ENCODE results near the gene VAC14. TPM values are rescaled to one million over a fixed set of nuclear protein-coding genes. Genes with fewer than 3 reads are reported as not detected.
A peak's percentile ranks its signal among the peaks of the same experiment; 100 is the strongest.

VAC14 gene
- total and polyA plus RNA-seq, 5 experiments from 2014 or later: 27.2 to 50.7 (median 41.4) TPM

GRCh38 chr16:70781800-70782199, 19.2 kb downstream of the VAC14 start:
- DNase-seq (no peak), ATAC-seq (no peak)
- H3K4me1 Mint-ChIP-seq: peaks cover 0 to under 1% (median 0%) of the 10 kb centered on the region in 4 donors
- H3K4me3 Mint-ChIP-seq: no peak overlapping the region
- peak overlapping the region in 1 of 10 donors; percentile 53 for H3K27ac Mint-ChIP-seq
- H3K36me3 Mint-ChIP-seq: peaks cover 0 to 94% (median 38%) of the 10 kb centered on the region in 3 donors
- no peaks in the 10 kb centered on the region for H3K27me3 Mint-ChIP-seq
- POLR2A ChIA-PET: no interaction called here
- no peaks in the 10 kb centered on the region for H3K9me3 Mint-ChIP-seq

GRCh38 chr16:70780546-70780945, 20.4 kb downstream of the VAC14 start:
- Mint-ChIP-seq H3K27ac (peak overlapping the region in 1 of 10 donors; percentile 72), H3K4me1 (no peaks in the 10 kb centered on the region), H3K27me3 (no peaks in the 10 kb centered on the region), H3K4me3 (no peak overlapping the region), H3K9me3 (no peaks in the 10 kb centered on the region), H3K36me3 (peaks cover 0 to 85% (median 38%) of the 10 kb centered on the region in 3 donors)
- ATAC-seq (no peak), DNase-seq (no peak)
- POLR2A ChIA-PET: no interaction called here

- no peaks in the 10 kb centered on the region for H3K27me3 Mint-ChIP-seq
- DNase-seq (no peak), ATAC-seq (no peak)
- H3K27ac Mint-ChIP-seq: no peak overlapping the region
- no peak overlapping the region for H3K4me3 Mint-ChIP-seq
- H3K9me3 Mint-ChIP-seq: no peaks in the 10 kb centered on the region
- peaks cover 0 to 84% (median 38%) of the 10 kb centered on the region in 3 donors for H3K36me3 Mint-ChIP-seq
- H3K4me1 Mint-ChIP-seq: no peaks in the 10 kb centered on the region
- POLR2A ChIA-PET: interaction anchor here (0.7 kb wide), 1 partner anchor 398 kb away, joined by 3 read pairs; no protein-coding TSS in a partner anchor
These were observed 21.6 kb downstream of the VAC14 start for GRCh38 chr16:70779361-70779760.

GRCh38 chr16:70778901-70779309, 22.1 kb downstream of the VAC14 start:
- Mint-ChIP-seq H3K27me3 (no peaks in the 10 kb centered on the region), H3K9me3 (no peaks in the 10 kb centered on the region), H3K4me1 (no peaks in the 10 kb centered on the region), H3K4me3 (no peak overlapping the region), H3K36me3 (peaks cover 0 to 84% (median 38%) of the 10 kb centered on the region in 3 donors), H3K27ac (no peak overlapping the region)
- DNase-seq (no peak), ATAC-seq (no peak)
- POLR2A ChIA-PET: interaction anchor here (0.7 kb wide), 1 partner anchor 398 kb away, joined by 3 read pairs; no protein-coding TSS in a partner anchor

- ATAC-seq: no peak
- no peaks in the 10 kb centered on the region for H3K4me1 Mint-ChIP-seq
- H3K27me3 Mint-ChIP-seq: no peaks in the 10 kb centered on the region
- H3K36me3 Mint-ChIP-seq: peaks cover 0 to 82% (median 35%) of the 10 kb centered on the region in 3 donors
- POLR2A ChIA-PET: no interaction called here
- H3K4me3 Mint-ChIP-seq: no peak overlapping the region
- H3K27ac Mint-ChIP-seq: peak overlapping the region in 2 of 10 donors; percentile 10 to 49
- no peaks in the 10 kb centered on the region for H3K9me3 Mint-ChIP-seq
- no peak for DNase-seq
These were observed 23.0 kb downstream of the VAC14 start for GRCh38 chr16:70777973-70778406.

DNA sequence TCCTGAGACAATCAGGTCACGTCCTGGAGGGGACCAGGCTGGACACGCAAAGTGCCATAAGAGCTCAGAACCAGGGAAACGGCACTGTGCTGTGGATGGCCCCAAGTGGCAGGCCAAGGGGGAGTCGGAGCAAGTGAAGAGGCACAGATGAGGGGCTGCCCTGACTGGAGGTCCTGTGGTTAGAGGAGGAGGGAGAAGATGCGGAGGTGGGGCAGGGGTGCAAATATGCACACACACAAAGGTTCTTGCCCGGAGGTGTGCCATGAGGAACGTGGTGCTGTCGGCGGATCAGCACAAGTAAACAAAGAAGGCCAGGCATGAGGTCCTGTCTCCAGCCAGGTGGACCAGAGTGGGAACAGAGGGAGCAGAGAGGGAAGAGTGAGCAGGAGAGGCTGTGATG, 23.5 kb downstream of the VAC14 start:
- DNase-seq (no peak), ATAC-seq (no peak)
- H3K4me1 Mint-ChIP-seq: no peaks in the 10 kb centered on the region
- no peak overlapping the region for H3K4me3 Mint-ChIP-seq
- H3K9me3 Mint-ChIP-seq: no peaks in the 10 kb centered on the region
- H3K36me3 Mint-ChIP-seq: peaks cover 0 to 81% (median 33%) of the 10 kb centered on the region in 3 donors
- peak overlapping the region in 2 of 10 donors; percentile 12 to 49 for H3K27ac Mint-ChIP-seq
- no peaks in the 10 kb centered on the region for H3K27me3 Mint-ChIP-seq
- POLR2A ChIA-PET: no interaction called here

DNA sequence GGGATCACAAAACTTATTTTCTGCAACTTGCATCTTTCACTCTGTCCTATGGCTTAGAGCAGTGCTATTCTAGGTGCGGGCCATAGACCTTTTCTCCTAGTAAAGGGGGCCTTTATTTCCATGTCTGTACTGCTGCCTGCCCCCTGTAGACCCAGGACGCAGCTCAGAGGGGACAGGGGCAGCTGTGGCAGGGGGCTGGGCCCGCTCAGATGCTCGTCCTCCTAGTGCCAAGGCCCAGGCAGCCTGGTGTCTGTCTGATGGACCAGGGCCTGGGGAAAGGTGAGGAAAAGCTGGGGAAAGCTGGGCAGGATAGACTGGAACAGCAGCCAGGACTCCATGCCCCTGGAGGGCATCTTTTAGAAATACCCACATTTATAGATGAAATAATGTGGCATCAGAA, 25.6 kb downstream of the VAC14 start:
- no peak overlapping the region for H3K4me3 Mint-ChIP-seq
- H3K27ac Mint-ChIP-seq: peak overlapping the region in 2 of 10 donors; percentile 8 to 10
- ATAC-seq (no peak), DNase-seq (no peak)
- POLR2A ChIA-PET: interaction anchor here (0.6 kb wide), 1 partner anchor 110 kb away, joined by 3 read pairs; no protein-coding TSS in a partner anchor
- peaks cover 0 to 6% (median 0%) of the 10 kb centered on the region in 4 donors for H3K4me1 Mint-ChIP-seq
- no peaks in the 10 kb centered on the region for H3K9me3 Mint-ChIP-seq
- no peaks in the 10 kb centered on the region for H3K27me3 Mint-ChIP-seq
- H3K36me3 Mint-ChIP-seq: peaks cover 0 to 70% (median 18%) of the 10 kb centered on the region in 3 donors

DNA sequence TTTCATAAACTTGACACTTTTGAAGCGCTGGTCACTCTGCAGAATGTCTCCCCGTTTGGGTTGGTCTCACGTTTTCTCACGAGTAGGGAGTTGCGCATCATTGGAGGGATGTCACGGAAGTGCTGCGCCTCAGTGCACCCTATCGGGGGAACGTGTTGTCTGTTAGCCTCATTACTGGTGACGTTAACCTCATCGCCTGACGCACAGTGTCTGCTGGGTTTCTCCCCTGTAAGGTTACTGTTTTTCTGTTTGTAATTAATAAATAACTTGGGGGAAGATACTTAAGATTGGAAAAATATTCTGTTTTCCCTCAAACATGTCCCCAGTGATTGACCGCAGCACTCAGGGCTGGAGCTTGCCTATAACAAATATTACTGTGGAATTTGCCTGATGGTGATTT, 26.7 kb downstream of the VAC14 start:
- ATAC-seq: no peak
- DNase-seq: no peak
- Mint-ChIP-seq H3K27me3 (no peaks in the 10 kb centered on the region), H3K36me3 (peaks cover 0 to 69% (median 15%) of the 10 kb centered on the region in 3 donors), H3K4me1 (peaks cover 0 to 6% (median 0%) of the 10 kb centered on the region in 4 donors), H3K4me3 (no peak overlapping the region), H3K27ac (peak overlapping the region in 2 of 10 donors; percentile 25 to 40), H3K9me3 (no peaks in the 10 kb centered on the region)
- POLR2A ChIA-PET: no interaction called here

DNA sequence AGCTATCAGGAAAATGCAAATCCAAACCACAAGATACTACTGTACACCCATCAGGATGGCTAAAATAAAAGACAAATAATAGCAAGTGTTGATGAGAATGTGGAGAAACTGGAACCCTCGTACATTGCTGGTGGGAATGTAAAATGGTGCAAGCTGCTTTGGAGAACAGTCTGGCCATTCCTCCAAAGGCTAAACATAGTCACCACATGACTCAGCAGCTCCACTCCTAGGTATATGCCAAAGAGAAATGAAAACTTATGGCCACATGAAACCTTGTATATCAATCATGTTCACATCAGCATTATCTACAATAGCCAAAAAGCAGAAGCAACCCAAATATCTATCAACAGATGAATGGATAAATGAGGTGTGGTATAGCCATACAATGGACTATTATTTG, 28.5 kb downstream of the VAC14 start:
- ATAC-seq (no peak), DNase-seq (no peak)
- Mint-ChIP-seq H3K36me3 (peaks cover 0 to 64% (median 9%) of the 10 kb centered on the region in 3 donors), H3K4me3 (no peak overlapping the region), H3K4me1 (peaks cover 0 to 6% (median 0%) of the 10 kb centered on the region in 4 donors), H3K27me3 (no peaks in the 10 kb centered on the region), H3K27ac (no peak overlapping the region), H3K9me3 (no peaks in the 10 kb centered on the region)
- POLR2A ChIA-PET: no interaction called here

- peaks cover 0 to 6% (median 0%) of the 10 kb centered on the region in 4 donors for H3K4me1 Mint-ChIP-seq
- no peaks in the 10 kb centered on the region for H3K9me3 Mint-ChIP-seq
- DNase-seq (peak; percentile 41 to 76 (median 62)), ATAC-seq (peak; percentile 80 to 91)
- H3K27ac Mint-ChIP-seq: peak overlapping the region in 6 of 10 donors; percentile 43 to 65 (median 54)
- no peaks in the 10 kb centered on the region for H3K27me3 Mint-ChIP-seq
- POLR2A ChIA-PET: interaction anchor here (0.5 to 3.4 kb wide), 9 partner anchors 24 to 253 kb away, joined by 3 to 24 read pairs (median 3); partner anchors contain the start of gene VAC14
- H3K36me3 Mint-ChIP-seq: peaks cover 0 to 64% (median 5%) of the 10 kb centered on the region in 3 donors
- H3K4me3 Mint-ChIP-seq: no peak overlapping the region
These were observed 30.1 kb downstream of the VAC14 start for GRCh38 chr16:70770626-70771552.

- POLR2A ChIA-PET: interaction anchor here (0.6 to 3.4 kb wide), 6 partner anchors 30 to 117 kb away, joined by 3 to 24 read pairs (median 4); partner anchors contain the start of gene VAC14
- ATAC-seq: no peak
- Mint-ChIP-seq H3K27me3 (no peaks in the 10 kb centered on the region), H3K27ac (peak overlapping the region in 3 of 10 donors; percentile 47 to 75 (median 65)), H3K4me3 (no peak overlapping the region), H3K9me3 (no peaks in the 10 kb centered on the region), H3K36me3 (peaks cover 0 to 64% (median 5%) of the 10 kb centered on the region in 3 donors), H3K4me1 (peaks cover 0 to 6% (median 0%) of the 10 kb centered on the region in 4 donors)
- DNase-seq: no peak
These were observed 30.7 kb downstream of the VAC14 start for GRCh38 chr16:70770291-70770625.

DNA sequence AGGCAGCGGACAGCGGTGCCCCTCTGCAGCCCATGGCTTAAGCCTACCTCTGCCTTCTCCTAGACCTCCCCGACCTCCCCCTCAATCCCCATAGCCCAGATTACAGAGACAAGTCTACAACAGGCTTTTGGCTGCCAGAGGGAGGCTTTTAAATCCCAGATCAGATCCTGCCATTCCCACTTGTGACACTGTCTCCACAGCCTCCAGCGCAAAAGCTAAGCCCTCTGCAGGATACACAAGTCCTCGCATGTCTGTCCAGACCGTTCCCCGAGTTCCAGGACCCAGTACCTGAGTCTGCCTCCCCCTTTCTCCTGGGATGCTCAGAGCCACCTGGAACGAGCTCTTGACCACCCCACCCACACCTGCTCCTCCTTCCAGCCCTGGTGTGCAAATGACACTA, 31.2 kb downstream of the VAC14 start:
- Mint-ChIP-seq H3K27me3 (no peaks in the 10 kb centered on the region), H3K27ac (peak overlapping the region in 4 of 10 donors; percentile 49 to 81 (median 66)), H3K36me3 (peaks cover 0 to 63% (median 5%) of the 10 kb centered on the region in 3 donors), H3K9me3 (no peaks in the 10 kb centered on the region), H3K4me3 (no peak overlapping the region), H3K4me1 (peaks cover 0 to 6% (median 0%) of the 10 kb centered on the region in 4 donors)
- DNase-seq (no peak), ATAC-seq (no peak)
- POLR2A ChIA-PET: interaction anchor here (0.6 to 3.4 kb wide), 2 partner anchors 32 to 102 kb away, joined by 3 to 24 read pairs; no protein-coding TSS in a partner anchor

DNA sequence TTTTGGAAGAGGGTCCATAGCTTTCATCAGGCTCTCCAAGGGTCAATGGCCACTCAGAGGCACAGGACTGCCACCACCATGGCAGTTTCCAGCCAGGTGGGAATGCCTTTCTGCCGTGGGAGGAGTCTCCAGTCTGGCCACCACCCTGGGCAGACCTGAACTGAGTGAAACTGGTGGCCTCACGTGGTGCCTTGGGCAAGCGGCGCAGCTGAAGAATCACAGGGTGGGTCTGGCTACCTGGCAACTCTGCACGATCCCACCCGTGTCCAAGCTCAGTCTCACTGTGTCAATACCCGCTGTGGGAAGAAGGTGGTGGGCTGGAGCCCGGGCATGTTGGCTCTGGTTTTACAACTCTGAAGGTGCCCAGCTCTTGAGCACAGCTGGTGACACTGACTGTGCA, 31.8 kb downstream of the VAC14 start:
- H3K27me3 Mint-ChIP-seq: no peaks in the 10 kb centered on the region
- H3K4me1 Mint-ChIP-seq: peaks cover 0 to 6% (median 0%) of the 10 kb centered on the region in 4 donors
- H3K9me3 Mint-ChIP-seq: no peaks in the 10 kb centered on the region
- no peak overlapping the region for H3K27ac Mint-ChIP-seq
- no peak for ATAC-seq
- H3K36me3 Mint-ChIP-seq: peaks cover 0 to 63% (median 5%) of the 10 kb centered on the region in 3 donors
- no peak for DNase-seq
- POLR2A ChIA-PET: interaction anchor here (3.4 kb wide), 1 partner anchor 31 kb away, joined by 24 read pairs; no protein-coding TSS in a partner anchor
- H3K4me3 Mint-ChIP-seq: no peak overlapping the region

Data from naive thymus-derived CD8-positive, alpha-beta T cell (primary cell).